Measurements from ENCODE around the gene MUC12. TPM values are rescaled to one million over a fixed set of nuclear protein-coding genes. Genes with fewer than 3 reads are reported as not detected.

Gene MUC12
- total RNA-seq, 1 donor from 2014 or later = not detected

DNA sequence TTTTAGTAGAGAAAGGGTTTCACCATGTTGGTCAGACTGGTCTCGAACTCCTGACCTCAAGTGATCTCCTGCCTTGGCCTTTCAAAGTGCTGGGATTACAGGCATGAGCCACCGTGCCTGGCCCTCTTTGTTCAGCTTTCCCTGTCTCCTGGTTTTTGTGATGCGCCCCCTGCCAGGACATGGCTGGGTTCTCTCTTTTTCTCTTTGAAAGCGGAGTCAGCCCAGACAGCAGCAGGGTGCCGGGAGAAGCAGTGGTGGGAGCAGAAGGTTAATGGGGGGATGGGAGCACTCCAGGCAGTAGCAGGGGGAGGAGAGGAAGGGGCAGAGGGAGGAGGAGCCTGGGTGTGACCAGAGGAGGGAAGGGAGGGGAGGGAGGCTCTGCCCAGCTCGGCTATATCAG lies 18.2 kb upstream of the MUC12 start:
- DNase-seq (ENCODE audit: extremely low spot score, unreplicated experiment) = no peak
- Mint-ChIP-seq H3K27ac (ENCODE audit: unreplicated experiment) (no peak overlapping the region), H3K4me1 (ENCODE audit: unreplicated experiment) (no peaks in the 10 kb centered on the region), H3K4me3 (ENCODE audit: unreplicated experiment) (no peak overlapping the region), H3K9me3 (ENCODE audit: unreplicated experiment) (no peaks in the 10 kb centered on the region), H3K36me3 (ENCODE audit: unreplicated experiment) (no peaks in the 10 kb centered on the region), H3K27me3 (ENCODE audit: unreplicated experiment) (peaks cover 14% of the 10 kb centered on the region)
- TF ChIP-seq CTCF (IDR thresholded peaks at IDR 0.05) = no peak

GRCh38 chr7:100951888-100952560 lies 17.3 kb upstream of the MUC12 start:
- no peaks in the 10 kb centered on the region for H3K9me3 Mint-ChIP-seq (ENCODE audit: unreplicated experiment)
- no peak overlapping the region for H3K27ac Mint-ChIP-seq (ENCODE audit: unreplicated experiment)
- no peaks in the 10 kb centered on the region for H3K4me1 Mint-ChIP-seq (ENCODE audit: unreplicated experiment)
- DNase-seq (ENCODE audit: extremely low spot score, unreplicated experiment) = no peak
- no peak overlapping the region for H3K4me3 Mint-ChIP-seq (ENCODE audit: unreplicated experiment)
- TF ChIP-seq CTCF (IDR thresholded peaks at IDR 0.05) = no peak
- H3K36me3 Mint-ChIP-seq (ENCODE audit: unreplicated experiment) = no peaks in the 10 kb centered on the region
- peaks cover 12% of the 10 kb centered on the region for H3K27me3 Mint-ChIP-seq (ENCODE audit: unreplicated experiment)

GRCh38 chr7:100952641-100953040 lies 16.7 kb upstream of the MUC12 start:
- H3K9me3 Mint-ChIP-seq (ENCODE audit: unreplicated experiment) = no peaks in the 10 kb centered on the region
- DNase-seq (ENCODE audit: extremely low spot score, unreplicated experiment) = no peak
- H3K27me3 Mint-ChIP-seq (ENCODE audit: unreplicated experiment) = peaks cover 12% of the 10 kb centered on the region
- TF ChIP-seq CTCF (IDR thresholded peaks at IDR 0.05) = no peak
- no peaks in the 10 kb centered on the region for H3K4me1 Mint-ChIP-seq (ENCODE audit: unreplicated experiment)
- no peak overlapping the region for H3K27ac Mint-ChIP-seq (ENCODE audit: unreplicated experiment)
- no peaks in the 10 kb centered on the region for H3K36me3 Mint-ChIP-seq (ENCODE audit: unreplicated experiment)
- no peak overlapping the region for H3K4me3 Mint-ChIP-seq (ENCODE audit: unreplicated experiment)

DNA sequence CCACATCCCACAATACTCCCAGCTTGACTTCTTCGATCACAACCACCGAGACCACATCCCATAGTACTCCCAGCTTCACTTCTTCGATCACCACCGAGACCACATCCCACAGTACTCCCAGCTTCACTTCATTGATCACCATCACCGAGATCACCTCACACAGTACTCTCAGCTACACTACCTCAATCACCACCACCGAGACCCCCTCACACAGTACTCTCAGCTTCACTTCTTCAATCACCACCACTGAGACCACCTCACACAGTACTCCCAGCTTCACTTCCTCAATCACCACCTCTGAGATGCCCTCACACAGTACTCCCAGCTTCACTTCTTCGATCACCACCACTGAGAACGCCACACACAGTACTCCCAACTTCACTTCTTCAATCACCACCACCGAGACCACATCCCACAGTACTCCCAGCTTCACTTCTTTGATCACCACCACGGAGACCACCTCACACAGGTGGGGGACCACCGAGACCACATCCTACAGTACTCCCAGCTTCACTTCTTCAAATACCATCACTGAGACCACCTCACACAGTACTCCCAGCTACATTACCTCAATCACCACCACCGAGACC lies 11.4 kb upstream of the MUC12 start:
- H3K9me3 Mint-ChIP-seq (ENCODE audit: unreplicated experiment) = no peaks in the 10 kb centered on the region
- no peaks in the 10 kb centered on the region for H3K36me3 Mint-ChIP-seq (ENCODE audit: unreplicated experiment)
- no peaks in the 10 kb centered on the region for H3K4me1 Mint-ChIP-seq (ENCODE audit: unreplicated experiment)
- no peak for DNase-seq (ENCODE audit: extremely low spot score, unreplicated experiment)
- H3K27ac Mint-ChIP-seq (ENCODE audit: unreplicated experiment) = no peak overlapping the region
- no peak overlapping the region for H3K4me3 Mint-ChIP-seq (ENCODE audit: unreplicated experiment)
- H3K27me3 Mint-ChIP-seq (ENCODE audit: unreplicated experiment) = peaks cover 5% of the 10 kb centered on the region
- TF ChIP-seq CTCF (IDR thresholded peaks at IDR 0.05) = no peak

GRCh38 chr7:100959894-100960293 lies 9.5 kb upstream of the MUC12 start:
- TF ChIP-seq CTCF (IDR thresholded peaks at IDR 0.05) = no peak
- Mint-ChIP-seq H3K4me3 (ENCODE audit: unreplicated experiment) (no peak overlapping the region), H3K36me3 (ENCODE audit: unreplicated experiment) (no peaks in the 10 kb centered on the region), H3K27ac (ENCODE audit: unreplicated experiment) (no peak overlapping the region), H3K9me3 (ENCODE audit: unreplicated experiment) (no peaks in the 10 kb centered on the region), H3K4me1 (ENCODE audit: unreplicated experiment) (no peaks in the 10 kb centered on the region), H3K27me3 (ENCODE audit: unreplicated experiment) (peaks cover 14% of the 10 kb centered on the region)
- DNase-seq (ENCODE audit: extremely low spot score, unreplicated experiment) = no peak
